ENCODE results near the gene PPP1R3D.
"Not testable (repeated sequence)": the region's sequence is repeated elsewhere in the genome, so short reads cannot be mapped to it uniquely, and the experiment has no call there.

The PPP1R3D gene

GRCh38 chr20:59911041-59911440, 29.1 kb downstream of the PPP1R3D start:
- no peak for DNase-seq

DNA sequence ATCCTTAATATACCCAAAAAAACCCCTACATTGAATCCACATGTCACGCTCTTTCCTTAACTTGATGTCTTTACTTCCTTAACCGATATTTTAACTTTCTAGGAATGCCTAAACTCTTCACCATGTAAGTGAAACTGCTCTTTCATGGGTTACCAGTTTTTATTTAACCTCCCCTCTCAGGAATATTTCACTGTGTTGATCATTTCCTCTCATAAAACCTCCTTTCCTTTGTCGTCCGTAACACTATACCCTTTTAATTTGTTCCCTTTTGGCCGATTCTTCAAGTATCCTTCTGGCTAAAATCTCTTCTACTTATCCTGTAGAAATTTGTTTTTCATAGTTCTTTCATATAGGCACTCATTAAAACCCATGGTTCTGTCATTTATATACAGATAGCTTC, 31.2 kb downstream of the PPP1R3D start:
- DNase-seq: no peak

GRCh38 chr20:59903621-59904020, 36.5 kb downstream of the PPP1R3D start:
- no peak for DNase-seq

- no peak for DNase-seq
Measured at GRCh38 chr20:59902470-59902869, 37.6 kb downstream of the PPP1R3D start.

DNA sequence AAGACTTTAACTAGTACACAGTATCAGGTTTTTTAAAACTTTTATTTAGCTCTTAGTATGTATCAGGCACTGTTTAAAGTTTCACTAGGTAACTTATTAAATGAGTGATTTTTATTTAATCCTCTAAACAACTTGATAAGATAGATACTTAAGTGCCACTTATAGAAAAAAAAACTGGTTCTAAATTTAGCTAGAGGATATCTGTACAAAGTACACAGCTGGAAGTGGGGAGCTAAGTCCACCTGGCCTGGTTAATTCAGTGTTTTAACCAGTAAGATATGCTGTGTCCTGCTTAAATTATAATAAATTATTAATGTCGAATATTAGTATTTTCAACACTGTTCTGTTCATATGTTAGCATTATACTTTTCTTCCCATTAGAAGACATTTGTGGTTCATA, 44.2 kb downstream of the PPP1R3D start:
- no peak for DNase-seq

- no peak for DNase-seq
Measured at GRCh38 chr20:59891581-59891980, 48.5 kb downstream of the PPP1R3D start.

- not testable (repeated sequence) for DNase-seq
Measured at GRCh38 chr20:59890035-59890434, 50.1 kb downstream of the PPP1R3D start.

GRCh38 chr20:59888050-59888449, 52.1 kb downstream of the PPP1R3D start:
- no peak for DNase-seq
